Measurements from ENCODE around the gene FAM13A. TPM values are rescaled to one million over a fixed set of nuclear protein-coding genes. Genes with fewer than 3 reads are reported as not detected.

Gene FAM13A
- total and polyA plus RNA-seq, 9 of the 15 experiments (the other 6 are each of a cell fraction or from before 2014, with no cell fraction given) = 11.3 to 23.3 (median 14.7) TPM

DNA sequence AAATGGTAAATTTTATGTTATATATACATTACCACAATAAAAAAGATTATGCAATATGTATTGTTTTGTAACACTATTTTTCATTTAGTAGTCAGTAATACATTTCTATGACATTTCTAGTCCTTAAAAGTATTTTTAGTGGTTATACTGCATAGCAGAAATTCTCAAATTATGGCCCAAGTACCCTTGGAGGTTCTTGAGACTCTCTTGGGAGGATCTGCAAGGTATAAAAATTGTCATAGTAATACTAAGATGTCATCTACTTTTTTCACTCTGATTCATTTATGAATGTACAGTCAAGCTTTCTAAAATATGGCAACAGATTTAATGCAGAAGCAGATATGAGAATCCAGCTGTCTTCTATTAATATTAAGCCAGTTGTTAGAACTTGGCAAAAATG, 220.8 kb downstream of the FAM13A start:
- no peak for FAIRE-seq
- no TSS peak for BruUV-seq (replicated peaks)
- CTCF ChIA-PET (ENCODE audit: low intra/inter-chr PET ratio) = no interaction called here

More for the DNA sequence above, 220.8 kb downstream of the FAM13A start:
- Histone ChIP-seq H2AFZ (ENCODE audit: low read depth, low read length) (no peak overlapping the region), H3K9ac (ENCODE audit: insufficient read depth in 1 of 2, low read depth in 2 of 2, low read length in 2 of 2) (no peak overlapping the region), H4K20me1 (replicated peaks; ENCODE audit: control insufficient read depth, insufficient read depth, low read length) (no peaks in the 10 kb centered on the region), H3K4me1 (replicated peaks in 1 of 2; ENCODE audit: control insufficient read depth in 2 of 2, insufficient read depth in 2 of 2, low read length in 2 of 2) (no peaks in the 10 kb centered on the region), H3K9me1 (ENCODE audit: control insufficient read depth, insufficient read depth, low read length) (peaks cover 3% of the 10 kb centered on the region), H3K27ac (ENCODE audit: extremely low read depth, low read depth, low read length) (no peak overlapping the region), H3K79me2 (ENCODE audit: control insufficient read depth, insufficient read depth, low read length) (no peaks in the 10 kb centered on the region), H3K9me3 (replicated peaks; ENCODE audit: control insufficient read depth, insufficient read depth, low read depth, low read length) (no peaks in the 10 kb centered on the region), H3K4me2 (ENCODE audit: insufficient read depth, low read length) (no peak overlapping the region), H3K27me3 (ENCODE audit: control insufficient read depth in 2 of 2, insufficient read depth in 2 of 2, low read length in 2 of 2) (no peaks in the 10 kb centered on the region), H3K4me3 (no peak overlapping the region), H3K36me3 (ENCODE audit: control insufficient read depth, insufficient read depth, low read length) (no peaks in the 10 kb centered on the region)
- TF ChIP-seq KLF10 (CRISPR knock-in tag; IDR thresholded peaks at IDR 0.05) (no peak), CEBPG (CRISPR knock-in tag; IDR thresholded peaks at IDR 0.05) (no peak), CEBPG (tag; conservative IDR thresholded peaks at IDR 0.05 in 1 of 2, IDR thresholded peaks at IDR 0.05 in 1 of 2) (peak in 1 of 2 experiments; percentile 29; a peak in 1 of 4 replicates), ZNF12 (CRISPR knock-in tag; IDR thresholded peaks at IDR 0.05) (no peak), BACH1 (tag; IDR thresholded peaks at IDR 0.05) (no peak)
- TF ChIP-seq, protein P1, sequence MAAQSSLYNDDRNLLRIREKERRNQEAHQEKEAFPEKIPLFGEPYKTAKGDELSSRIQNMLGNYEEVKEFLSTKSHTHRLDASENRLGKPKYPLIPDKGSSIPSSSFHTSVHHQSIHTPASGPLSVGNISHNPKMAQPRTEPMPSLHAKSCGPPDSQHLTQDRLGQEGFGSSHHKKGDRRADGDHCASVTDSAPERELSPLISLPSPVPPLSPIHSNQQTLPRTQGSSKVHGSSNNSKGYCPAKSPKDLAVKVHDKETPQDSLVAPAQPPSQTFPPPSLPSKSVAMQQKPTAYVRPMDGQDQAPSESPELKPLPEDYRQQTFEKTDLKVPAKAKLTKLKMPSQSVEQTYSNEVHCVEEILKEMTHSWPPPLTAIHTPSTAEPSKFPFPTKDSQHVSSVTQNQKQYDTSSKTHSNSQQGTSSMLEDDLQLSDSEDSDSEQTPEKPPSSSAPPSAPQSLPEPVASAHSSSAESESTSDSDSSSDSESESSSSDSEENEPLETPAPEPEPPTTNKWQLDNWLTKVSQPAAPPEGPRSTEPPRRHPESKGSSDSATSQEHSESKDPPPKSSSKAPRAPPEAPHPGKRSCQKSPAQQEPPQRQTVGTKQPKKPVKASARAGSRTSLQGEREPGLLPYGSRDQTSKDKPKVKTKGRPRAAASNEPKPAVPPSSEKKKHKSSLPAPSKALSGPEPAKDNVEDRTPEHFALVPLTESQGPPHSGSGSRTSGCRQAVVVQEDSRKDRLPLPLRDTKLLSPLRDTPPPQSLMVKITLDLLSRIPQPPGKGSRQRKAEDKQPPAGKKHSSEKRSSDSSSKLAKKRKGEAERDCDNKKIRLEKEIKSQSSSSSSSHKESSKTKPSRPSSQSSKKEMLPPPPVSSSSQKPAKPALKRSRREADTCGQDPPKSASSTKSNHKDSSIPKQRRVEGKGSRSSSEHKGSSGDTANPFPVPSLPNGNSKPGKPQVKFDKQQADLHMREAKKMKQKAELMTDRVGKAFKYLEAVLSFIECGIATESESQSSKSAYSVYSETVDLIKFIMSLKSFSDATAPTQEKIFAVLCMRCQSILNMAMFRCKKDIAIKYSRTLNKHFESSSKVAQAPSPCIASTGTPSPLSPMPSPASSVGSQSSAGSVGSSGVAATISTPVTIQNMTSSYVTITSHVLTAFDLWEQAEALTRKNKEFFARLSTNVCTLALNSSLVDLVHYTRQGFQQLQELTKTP (IDR thresholded peaks at IDR 0.05; ENCODE audit: low read depth in 1 of 2, partially characterized antibody in 2 of 2) = no peak
- TF ChIP-seq, protein P2, sequence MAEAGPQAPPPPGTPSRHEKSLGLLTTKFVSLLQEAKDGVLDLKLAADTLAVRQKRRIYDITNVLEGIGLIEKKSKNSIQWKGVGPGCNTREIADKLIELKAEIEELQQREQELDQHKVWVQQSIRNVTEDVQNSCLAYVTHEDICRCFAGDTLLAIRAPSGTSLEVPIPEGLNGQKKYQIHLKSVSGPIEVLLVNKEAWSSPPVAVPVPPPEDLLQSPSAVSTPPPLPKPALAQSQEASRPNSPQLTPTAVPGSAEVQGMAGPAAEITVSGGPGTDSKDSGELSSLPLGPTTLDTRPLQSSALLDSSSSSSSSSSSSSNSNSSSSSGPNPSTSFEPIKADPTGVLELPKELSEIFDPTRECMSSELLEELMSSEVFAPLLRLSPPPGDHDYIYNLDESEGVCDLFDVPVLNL (CRISPR knock-in tag; IDR thresholded peaks at IDR 0.05; ENCODE audit: low read depth) = no peak
- TF ChIP-seq, protein P3, sequence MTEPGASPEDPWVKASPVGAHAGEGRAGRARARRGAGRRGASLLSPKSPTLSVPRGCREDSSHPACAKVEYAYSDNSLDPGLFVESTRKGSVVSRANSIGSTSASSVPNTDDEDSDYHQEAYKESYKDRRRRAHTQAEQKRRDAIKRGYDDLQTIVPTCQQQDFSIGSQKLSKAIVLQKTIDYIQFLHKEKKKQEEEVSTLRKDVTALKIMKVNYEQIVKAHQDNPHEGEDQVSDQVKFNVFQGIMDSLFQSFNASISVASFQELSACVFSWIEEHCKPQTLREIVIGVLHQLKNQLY (CRISPR knock-in tag; conservative IDR thresholded peaks at IDR 0.05) = no peak
- POLR2A ChIA-PET = no interaction called here
- intact Hi-C loops (cut with micrococcal nuclease) = no loop called here
- no peak for DNase-seq (ENCODE audit: extremely low read depth in 1 of 4, low spot score in 3 of 4)
- in situ Hi-C loops (cut with MboI) = no loop called here
- no peak for ATAC-seq

Measured in K562 (cell line).